DMS79 treated with DMSO at 0.1 percent for 48 hours (cell line): ENCODE measurements around the gene KRTAP10-3.

Experiments used
- DNase-seq: peaks from one replicate; lab custom pipeline; 2025; lab: John Stamatoyannopoulos, UW

Gene KRTAP10-3

GRCh38 chr21:44527983-44528633 lies 30.5 kb downstream of the KRTAP10-3 start:
- DNase-seq = no peak

- no peak for DNase-seq
Measured at GRCh38 chr21:44527156-44527982, 31.2 kb downstream of the KRTAP10-3 start.

GRCh38 chr21:44526096-44526997 lies 32.2 kb downstream of the KRTAP10-3 start:
- no peak for DNase-seq

GRCh38 chr21:44525391-44526095 lies 33.1 kb downstream of the KRTAP10-3 start:
- DNase-seq = no peak

GRCh38 chr21:44524414-44525371 lies 33.9 kb downstream of the KRTAP10-3 start:
- DNase-seq = no peak

GRCh38 chr21:44523567-44524413 lies 34.8 kb downstream of the KRTAP10-3 start:
- no peak for DNase-seq

GRCh38 chr21:44522753-44523204 lies 35.8 kb downstream of the KRTAP10-3 start:
- DNase-seq = no peak

GRCh38 chr21:44521928-44522752 lies 36.5 kb downstream of the KRTAP10-3 start:
- DNase-seq = no peak

GRCh38 chr21:44521301-44521927 lies 37.2 kb downstream of the KRTAP10-3 start:
- no peak for DNase-seq

- no peak for DNase-seq
Measured at GRCh38 chr21:44520326-44521300, 38.0 kb downstream of the KRTAP10-3 start.

- DNase-seq = no peak
Measured at GRCh38 chr21:44519346-44520325, 39.0 kb downstream of the KRTAP10-3 start.

- DNase-seq = no peak
Measured at GRCh38 chr21:44518686-44519085, 39.9 kb downstream of the KRTAP10-3 start.

GRCh38 chr21:44517175-44517899 lies 41.3 kb downstream of the KRTAP10-3 start:
- no peak for DNase-seq

GRCh38 chr21:44516828-44517174 lies 41.8 kb downstream of the KRTAP10-3 start:
- DNase-seq = no peak

GRCh38 chr21:44516342-44516741 lies 42.3 kb downstream of the KRTAP10-3 start:
- no peak for DNase-seq
